Posterior cingulate gyrus (tissue), 11 donors: Measurements from ENCODE around the gene ALOX15B.
A peak's percentile ranks its signal among the peaks of the same experiment; 100 is the strongest.
"Not testable (repeated sequence)": the region's sequence is repeated elsewhere in the genome, so short reads cannot be mapped to it uniquely, and the experiment has no call there.

Source experiments
- DNase-seq, 10 donors: peaks; one replicate each; pipeline versions ENCODE4 v3.0.0 to v3.0.0-alpha.2; 2020 to 2021; ENCODE audit warnings: mixed read lengths in 3 of 10
- intact Hi-C: fragments of 100-400 bp; cut with DNase I; formaldehyde crosslinking; loops from one replicate; pipeline ENCODE4 v1.15.1; 2023

ALOX15B gene

DNA sequence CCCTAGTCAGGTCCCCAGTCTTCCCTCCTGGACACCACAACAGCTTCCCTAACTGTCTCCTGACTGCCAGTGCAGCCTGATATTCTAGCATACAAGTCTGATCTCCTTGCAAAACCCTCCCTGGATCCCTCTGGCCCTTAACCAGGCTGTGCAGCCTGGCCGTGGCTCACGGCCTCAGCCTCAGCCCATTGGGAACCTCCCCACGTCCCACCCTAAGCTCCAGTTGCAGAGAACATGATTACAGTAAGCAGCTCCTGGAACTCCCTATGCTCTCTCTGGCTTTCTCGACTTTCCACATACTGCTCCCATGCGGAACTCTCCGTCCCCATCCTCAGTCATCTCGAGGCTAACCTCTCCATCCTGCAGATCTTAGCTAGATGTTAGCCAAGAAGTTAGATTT lies 35.7 kb downstream of the ALOX15B start:
- DNase-seq: peak in 2 of 10 donors; percentile 5 to 9
- intact Hi-C loops: no loop called here

DNA sequence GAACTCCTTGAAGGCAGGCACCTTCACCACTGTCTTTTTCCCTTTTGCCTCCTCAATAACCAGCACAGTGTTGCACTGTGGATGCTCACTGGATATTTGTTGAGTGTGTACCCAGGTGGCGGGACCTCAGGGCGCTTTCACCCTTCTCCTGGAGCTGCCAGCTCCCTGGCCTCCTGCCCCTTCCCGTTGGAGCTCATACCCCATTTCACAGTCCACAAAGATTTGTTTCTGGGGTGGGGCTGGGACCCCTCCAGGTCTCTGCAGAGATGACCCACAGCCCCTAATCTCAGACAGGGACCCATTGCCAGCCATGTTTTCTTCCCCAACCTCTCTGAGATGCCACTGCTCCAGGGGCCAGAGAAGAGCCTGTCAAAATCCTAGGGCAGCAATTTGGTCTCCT lies 36.2 kb downstream of the ALOX15B start:
- intact Hi-C loops: no loop called here
- peak in 1 of 10 donors; percentile 11 for DNase-seq

DNA sequence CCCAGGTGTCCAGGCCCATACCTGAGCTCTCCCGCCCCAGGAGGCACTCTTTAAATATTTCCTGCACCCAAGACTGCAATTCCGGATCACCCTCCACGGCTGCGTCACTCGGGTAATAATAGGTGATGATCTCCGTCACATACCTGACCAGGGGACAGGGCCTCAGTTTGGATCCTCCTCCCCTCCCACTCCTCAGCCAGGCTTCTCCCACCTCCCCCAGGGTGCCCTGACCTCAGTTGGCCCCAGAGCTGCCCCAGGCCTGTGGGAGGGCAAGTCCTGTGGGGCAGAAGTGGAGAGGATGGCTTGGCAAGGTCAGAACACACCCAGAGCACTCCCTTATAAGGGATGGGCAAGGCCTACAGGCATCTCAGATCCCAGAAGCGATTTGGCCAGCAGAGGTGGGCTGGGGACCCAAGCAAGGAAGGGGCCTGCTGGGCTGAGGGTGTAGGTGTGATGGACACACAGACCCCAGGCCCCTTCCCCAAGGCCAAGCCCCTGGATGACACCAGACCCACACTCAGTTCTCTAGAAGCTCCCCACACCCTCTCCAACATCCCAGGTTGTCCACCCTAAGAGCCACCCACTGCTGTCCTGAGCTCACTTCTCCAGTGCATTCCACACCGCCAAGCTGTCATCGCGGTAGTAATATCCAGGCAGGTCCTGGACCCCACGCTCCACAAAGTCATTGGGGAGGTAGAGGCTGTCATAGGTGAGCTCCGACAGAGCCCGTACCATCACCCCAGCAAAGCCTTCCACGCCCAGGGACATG lies 36.9 kb downstream of the ALOX15B start:
- intact Hi-C loops: no loop called here
- no peak for DNase-seq

DNA sequence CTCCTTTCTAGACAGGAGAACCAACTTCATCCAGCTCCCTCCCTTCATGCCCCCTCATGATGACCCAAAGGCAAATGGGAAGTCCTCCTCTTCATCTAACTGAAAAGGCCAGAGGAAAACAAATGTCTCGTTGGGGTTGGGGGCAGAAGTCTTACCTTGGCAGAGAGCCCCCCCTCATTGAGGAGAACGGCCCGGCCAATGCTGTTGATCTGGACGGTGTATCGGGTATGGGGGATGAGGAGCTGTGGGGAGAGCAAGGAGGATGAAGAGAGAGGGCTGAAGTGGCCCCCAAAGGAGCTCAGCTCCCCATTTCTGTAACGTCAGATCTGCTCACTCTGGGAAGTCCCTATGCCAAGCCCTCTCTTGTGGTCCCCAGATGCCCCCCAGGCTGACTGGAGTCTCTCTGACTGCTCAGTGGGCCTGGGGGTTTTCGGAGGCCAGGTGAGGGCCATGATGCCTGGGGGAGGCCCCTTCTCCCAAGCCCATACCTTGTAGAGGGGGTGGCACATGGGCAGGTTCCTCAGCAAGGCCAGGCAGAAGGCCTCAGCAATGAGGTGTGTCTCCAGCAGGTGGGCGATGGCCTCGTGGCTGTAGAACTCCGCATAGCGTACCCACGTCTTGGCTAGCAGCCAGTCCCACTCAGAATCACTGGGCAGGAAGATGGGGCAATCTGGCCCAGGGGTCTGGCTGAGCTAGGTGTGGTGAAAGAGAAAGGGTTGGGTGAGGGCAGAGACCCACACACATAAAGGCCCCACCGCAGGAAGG lies 37.8 kb downstream of the ALOX15B start:
- intact Hi-C loops: no loop called here
- peak in 1 of 10 donors; percentile 76 for DNase-seq

DNA sequence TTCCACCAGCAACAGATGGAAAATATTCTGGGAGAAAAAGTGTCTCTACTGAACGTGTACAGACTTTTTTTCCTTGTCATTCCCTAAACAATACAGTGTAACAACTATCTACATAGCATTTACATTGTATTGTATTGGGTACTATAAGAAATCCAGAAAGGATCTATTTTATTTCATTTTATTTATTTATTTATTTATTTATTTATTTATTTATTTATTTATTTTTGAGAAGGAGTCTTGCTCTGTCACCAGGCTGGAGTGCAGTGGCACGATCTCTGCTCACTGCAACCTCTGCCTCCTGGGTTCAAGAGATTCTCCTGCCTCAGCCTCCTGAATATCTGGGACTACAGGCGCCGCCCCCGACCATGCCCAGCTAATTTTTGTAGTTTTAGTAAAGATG lies 39.1 kb downstream of the ALOX15B start:
- DNase-seq, intact Hi-C loops: not testable (repeated sequence)

DNA sequence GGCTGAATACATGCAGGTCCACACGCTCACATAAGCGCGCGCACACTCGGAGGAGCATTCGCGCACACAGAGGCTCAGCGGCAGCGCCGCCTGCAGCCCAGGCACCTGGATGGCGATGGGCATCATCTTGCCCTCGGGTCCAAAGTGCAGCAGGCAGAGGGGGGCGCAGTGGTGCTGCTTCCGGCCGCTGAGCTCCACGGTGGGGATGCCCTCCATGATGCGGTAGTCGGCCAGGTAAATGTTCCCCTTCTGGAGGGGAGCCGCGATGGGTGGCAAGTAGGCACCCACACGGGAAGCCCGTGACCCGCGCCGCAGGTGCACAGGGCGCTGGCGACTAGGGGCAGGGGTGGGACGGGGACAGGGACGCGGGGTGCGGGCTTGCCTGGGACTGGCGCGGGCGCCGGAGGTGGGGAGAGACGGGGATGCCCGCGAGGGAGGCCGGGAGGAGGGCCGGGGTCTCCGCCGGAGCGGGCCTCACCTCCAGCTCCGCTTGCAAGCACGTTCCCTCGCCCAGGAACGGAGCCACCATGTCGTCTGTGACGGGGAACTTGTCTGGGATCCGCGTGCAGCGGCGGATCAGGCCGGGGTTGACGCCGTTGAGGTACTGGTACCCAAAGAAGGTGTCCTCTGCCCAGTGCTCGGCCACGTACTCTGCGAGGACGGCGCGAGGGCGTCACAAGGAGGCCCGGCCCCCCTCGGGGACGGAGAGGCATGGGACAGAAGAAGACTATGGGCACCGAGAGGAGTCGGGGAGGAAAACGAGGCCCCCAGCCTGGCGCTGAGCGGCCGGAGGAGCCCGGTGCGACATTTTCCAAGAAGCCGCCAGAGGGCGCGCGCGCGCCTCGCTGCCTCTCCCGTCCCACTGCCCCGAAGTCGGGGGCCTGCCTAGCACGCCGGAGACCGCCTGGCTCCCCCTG lies 40.7 kb downstream of the ALOX15B start:
- DNase-seq: peak; percentile 42 to 95 (median 77)
- intact Hi-C loops: loop anchor here (2.0 kb wide), 1 partner anchor 39 kb away; the partner anchor contains the start of gene ALOXE3

DNA sequence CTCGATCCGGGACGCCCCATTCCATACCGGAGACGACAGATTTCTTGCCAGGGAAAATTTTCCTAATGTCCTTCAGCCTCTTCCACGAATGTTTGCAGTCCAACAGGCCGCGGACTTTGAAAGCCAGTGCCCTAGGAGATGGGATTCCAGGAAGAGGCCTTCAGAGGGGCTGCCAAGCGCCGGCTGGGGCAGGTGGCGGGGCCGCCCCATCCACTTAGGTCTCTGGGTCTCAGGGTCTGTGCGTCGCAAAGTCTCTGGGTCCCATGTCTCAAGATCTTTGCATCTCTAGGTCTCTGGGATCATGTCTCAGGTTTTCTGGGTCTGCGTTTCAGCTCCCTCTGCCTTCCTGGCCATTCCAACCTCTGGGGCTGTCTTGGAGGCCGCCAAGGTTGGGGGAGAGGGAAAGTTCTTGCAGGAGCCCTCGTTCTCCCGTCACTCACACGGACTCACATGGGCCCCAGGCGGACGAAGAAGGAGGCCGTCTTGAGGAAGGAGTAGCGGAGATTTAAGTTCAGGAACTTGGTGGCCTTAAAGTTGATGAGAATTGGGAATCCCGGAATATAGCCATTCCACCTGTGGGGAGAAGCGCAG lies 41.4 kb downstream of the ALOX15B start:
- intact Hi-C loops: loop anchor here (2.0 kb wide), 1 partner anchor 38 kb away; the partner anchor contains the start of gene ALOXE3

DNA sequence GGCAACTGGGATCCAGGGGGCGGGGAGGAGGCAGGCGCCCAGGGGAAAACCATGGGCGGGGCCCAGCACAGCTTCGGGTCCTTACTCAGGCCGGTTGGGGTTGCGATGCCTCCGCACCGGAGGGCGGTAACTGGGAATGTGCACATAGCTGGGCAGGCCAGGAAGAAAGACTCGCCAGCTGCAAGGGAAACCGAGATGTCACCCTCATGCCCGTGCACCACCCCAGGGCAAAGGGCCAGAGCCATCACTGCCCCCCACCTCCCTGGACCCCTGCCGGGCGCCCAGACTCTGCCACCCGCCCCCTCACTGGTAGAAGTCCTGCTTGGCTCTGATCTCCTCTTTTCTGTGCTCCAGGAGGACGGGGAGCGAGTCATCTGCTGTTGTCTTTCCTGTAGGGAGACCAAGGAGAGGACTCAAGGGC lies 42.0 kb downstream of the ALOX15B start:
- peak in 2 of 10 donors; percentile 40 to 66 for DNase-seq

More for the DNA sequence above, 41.4 kb downstream of the ALOX15B start:
- DNase-seq: peak in 1 of 10 donors; percentile 76

DNA sequence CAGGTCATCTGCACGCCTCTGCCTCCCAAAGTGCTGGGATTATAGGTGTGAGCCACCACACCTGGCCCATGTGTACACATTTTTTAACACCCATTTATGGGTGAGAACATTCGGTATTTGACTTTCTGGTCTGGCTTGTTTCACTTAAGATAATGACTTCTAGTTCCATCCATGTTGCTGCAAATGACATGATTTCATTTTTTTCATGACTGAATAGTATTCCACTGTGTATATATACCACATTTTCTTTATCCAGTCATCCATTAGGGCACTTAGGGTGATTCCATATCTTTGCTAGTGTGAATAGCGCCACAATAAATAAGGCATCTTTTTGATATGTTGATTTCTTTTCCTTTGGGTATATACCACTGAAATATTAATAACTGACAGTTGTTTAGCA lies 43.0 kb downstream of the ALOX15B start:
- intact Hi-C loops: loop anchor here (2.0 kb wide), 1 partner anchor 37 kb away; the partner anchor contains the start of gene ALOXE3
- DNase-seq: no peak

More for the DNA sequence above, 42.0 kb downstream of the ALOX15B start:
- intact Hi-C loops: loop anchor here (2.0 kb wide), 1 partner anchor 38 kb away; the partner anchor contains the start of gene ALOXE3

DNA sequence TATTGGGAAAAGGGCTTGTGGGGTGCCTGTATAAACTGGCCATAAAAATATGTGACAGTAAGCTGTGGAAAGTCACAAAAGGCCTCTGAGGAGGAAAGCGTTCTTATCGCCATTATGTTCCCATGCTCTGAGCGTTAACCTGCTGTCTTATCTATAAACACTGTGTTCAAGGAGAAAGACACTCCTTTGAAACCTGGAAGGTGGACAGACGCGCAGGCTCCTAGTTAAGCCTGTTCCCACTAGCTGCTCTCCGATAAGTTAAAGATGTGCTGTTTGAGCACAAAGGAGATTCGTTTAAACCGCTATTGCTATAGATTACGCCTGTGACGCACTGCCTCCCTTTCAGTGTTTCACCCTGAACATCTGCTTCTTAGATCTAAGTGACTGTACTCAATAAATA lies 43.4 kb downstream of the ALOX15B start:
- intact Hi-C loops: no loop called here

DNA sequence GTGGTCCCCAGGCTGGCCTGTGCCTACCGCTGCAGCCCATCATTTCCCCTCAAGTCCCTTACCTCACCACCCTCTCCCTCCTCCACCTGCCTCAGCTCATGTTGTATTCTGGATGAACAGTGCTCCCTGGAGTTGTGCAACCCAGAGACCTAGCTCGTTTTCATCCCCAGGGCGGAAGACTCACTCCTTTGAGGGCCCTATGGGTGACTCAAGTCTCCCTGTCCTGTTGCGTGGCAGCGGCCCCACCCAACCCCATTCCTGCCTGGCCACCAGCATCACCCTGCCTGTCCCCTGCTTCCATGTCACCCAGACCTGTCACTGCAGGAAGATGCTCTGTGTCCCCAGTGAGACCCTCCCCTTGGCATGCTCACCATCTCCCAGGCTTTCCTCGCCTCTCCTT lies 45.4 kb downstream of the ALOX15B start:
- intact Hi-C loops: no loop called here
- DNase-seq: peak in 1 of 10 donors; percentile 38

More for the DNA sequence above, 43.4 kb downstream of the ALOX15B start:
- peak in 2 of 10 donors; percentile 1 to 2 for DNase-seq

DNA sequence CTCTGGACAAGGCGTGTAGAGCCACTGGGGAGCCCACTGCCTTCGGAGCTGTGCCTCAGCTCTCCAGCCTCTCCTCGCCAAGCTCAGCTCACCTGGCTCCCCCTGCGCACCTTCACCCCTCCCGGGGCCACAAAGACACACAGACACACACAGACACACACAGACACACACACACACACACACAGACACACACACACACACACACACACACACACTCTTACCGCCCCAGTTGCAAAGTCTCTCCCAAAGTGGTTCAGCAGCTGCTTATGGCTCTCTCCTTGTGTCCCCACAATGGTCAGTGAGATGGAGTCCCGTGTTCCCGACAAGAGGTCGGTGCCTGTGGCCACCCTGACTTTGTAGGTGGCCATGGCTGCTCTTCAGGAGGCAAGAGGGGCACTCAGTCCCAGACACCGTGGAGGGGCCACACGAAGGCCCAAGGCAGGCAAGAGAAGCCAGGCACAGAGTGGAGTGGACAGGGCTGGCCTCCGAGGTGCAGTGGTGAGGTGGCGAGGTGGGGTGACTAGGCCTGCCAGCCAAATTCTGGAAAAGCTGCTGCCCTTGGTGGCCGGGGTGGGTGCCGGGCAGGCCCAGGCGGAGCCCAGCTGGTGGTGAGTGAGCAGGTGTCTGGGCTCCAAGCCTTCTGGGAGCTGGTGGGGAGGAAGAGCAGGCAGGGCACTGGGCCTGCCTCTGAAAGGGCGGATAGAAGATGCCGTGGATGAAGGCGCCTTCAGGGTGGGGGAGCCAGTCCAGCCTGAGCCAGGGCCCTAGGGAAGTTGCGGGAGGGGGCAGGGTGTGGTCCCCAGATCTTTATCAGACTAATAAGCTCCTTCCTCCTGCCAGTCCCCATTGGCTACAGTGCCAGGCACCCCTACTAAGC lies 48.5 kb downstream of the ALOX15B start, which contains the start of gene ALOX12B:
ALOX12B (minus strand) TSS at position 642 of the 877 bp plus-strand sequence; CDS start at position 368, 274 bp downstream.
- peak in 2 of 10 donors; percentile 55 to 69 for DNase-seq
- intact Hi-C loops: no loop called here

DNA sequence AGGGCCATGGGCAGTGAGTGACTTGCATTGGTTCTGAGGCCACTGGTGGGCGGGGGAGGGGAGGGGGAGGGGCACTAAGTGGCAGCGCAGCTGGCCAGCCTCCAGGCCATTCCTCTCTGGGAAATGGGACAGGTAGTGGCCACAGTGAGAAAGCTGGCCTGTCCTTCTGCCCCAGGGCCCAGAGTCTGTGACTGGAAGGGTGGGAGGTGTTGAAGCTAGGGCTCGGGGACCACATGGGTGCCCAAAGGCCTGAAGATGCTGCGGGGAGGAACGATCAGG lies 49.0 kb downstream of the ALOX15B start:
- intact Hi-C loops: no loop called here
- DNase-seq: no peak

DNA sequence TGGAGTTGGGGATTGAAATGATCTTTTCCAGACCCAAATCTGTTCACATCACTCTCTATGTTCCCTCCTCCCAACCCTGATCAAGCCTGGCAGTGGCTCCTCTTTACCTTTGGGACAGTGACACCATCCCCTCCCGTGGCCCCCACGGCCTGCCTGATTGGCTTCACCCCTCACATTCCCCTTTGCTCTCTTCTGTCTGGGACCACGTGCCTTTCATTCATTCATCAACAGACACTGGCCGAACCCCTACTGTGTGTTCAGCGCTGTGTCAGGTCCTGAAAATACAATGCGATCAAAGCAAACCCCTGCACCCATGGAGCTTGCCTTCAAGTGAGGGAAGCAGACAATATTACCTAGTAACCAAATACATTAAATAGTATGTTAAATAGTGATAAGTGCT lies 50.9 kb downstream of the ALOX15B start:
- no peak for DNase-seq
- intact Hi-C loops: no loop called here

DNA sequence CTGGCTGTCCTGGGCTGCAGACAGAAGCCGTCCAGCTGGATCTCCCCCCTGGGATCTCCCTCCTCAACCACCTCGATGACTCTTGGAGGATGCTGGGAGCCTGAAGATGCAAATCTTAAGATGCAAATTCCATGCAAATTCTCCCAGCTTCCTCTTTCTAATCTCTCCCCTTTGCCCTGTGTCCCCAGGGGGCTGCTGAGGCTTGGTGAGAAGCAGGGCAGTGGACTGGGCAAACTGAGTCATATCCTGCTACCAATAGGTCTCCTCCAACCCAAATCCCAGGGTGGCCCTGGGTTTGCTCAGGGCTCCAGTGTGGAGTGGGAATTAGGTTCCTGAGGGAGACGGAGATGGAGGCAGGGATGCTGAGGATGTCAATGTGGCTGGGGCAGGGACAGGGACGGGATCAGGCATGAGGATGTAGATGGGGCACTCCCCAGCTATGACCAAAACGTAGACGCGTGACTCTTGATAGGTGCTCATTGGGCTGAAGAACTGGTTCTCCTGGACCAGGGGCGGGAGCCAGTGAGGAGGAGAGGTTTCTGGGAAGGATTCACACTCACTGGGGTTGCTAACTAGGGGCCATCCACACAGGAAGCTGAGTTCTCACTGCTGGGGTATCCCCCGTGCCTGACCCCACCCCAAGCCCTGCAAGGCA lies 52.3 kb downstream of the ALOX15B start:
- peak in 1 of 10 donors; percentile 43 for DNase-seq
- intact Hi-C loops: no loop called here

DNA sequence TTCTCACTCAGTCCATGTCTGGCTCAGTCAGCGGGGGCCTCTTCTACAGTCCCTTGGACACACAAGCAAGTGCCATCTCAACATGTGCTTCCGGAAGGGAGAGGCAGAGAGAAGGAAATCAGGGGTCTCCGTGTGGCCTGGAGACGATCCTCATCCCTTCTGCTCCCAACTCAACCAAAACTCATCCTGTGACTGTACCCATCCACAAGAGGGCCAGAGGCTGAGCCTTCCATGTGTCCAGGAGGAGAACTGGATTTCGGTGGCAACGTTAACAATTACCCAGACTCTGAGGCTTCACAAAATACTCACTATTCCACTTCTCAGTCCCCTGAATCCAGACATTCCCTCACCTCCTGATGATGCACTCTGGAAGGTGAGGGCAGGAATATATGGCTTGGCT lies 56.5 kb downstream of the ALOX15B start:
- intact Hi-C loops: no loop called here
- DNase-seq: no peak

DNA sequence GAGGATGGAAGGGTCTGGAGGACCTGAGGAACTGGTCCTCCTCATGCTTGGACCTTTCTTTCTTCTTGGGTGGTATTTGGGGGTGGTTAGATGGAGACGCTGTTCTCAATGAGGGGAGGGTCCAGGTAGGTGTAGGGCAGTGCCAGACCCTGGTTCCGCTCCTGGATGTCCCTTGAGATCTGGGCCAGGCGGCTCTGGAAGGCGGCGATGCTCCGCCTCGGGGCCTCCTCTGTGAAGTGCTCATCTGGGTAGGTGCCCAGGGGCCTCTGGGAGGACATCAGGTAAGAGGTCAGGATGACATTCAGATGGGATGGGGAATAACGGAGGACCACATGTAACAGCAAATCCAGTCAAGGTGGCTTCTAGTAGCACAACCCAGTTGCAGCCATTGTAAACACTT lies 57.7 kb downstream of the ALOX15B start:
- intact Hi-C loops: no loop called here
- DNase-seq: no peak
